Urothelium cell line (cell line): ENCODE data around the gene SDHAF3.
A peak's percentile ranks its signal among the peaks of the same experiment; 100 is the strongest.
"Not testable (repeated sequence)": the region's sequence is repeated elsewhere in the genome, so short reads cannot be mapped to it uniquely, and the experiment has no call there.

Source experiments
- DNase-seq: peaks from one replicate; pipeline ENCODE4 v3.0.0; 2011; ENCODE audit warnings: low spot score, mixed read lengths
- FAIRE-seq: peaks from 2 replicates; lab custom pipeline; 2011; peaks lifted over from hg19 to GRCh38; lab: Jason Lieb, UNC

The SDHAF3 gene

GRCh38 chr7:97120713-97121457 is 3.4 kb downstream of the SDHAF3 start:
- FAIRE-seq (no peak), DNase-seq (no peak)

GRCh38 chr7:97123115-97123514 is 5.6 kb downstream of the SDHAF3 start:
- not testable (repeated sequence) for DNase-seq, FAIRE-seq

DNA sequence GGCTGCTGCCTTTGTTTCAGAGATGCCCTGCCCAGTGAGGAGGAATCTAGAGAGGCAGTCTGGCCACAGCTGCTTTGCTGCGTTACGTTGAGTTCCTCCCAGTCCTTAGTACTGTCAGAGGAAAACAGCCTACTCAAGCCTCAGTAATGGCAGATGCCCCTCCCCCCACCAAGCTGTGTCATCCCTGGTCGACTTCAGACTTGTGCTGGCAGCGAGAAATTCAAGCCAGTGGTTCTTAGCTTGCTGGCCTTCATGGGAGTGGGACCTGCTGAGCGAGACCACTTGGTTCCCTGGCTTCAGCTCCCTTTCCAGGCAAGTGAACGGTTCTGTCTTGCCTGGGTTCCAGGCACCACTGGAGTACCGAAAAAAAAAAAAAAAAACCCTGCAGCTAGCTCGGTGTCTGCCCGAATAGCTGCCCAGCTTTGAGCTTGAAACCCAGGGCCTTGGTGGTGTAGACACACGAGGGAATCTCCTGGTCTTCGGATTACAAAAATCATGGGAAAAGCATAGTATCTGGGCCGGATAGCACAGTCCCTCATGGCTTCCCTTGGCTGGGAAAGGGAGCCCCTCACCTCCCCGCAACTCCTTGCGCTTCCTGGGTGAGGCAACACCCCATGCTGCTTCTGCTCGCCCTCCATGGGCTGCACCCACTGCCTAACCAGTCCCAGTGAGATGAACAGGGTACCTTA is 9.1 kb downstream of the SDHAF3 start:
- no peak for FAIRE-seq
- DNase-seq: no peak

GRCh38 chr7:97128736-97129135 is 11.2 kb downstream of the SDHAF3 start:
- no peak for FAIRE-seq
- no peak for DNase-seq

DNA sequence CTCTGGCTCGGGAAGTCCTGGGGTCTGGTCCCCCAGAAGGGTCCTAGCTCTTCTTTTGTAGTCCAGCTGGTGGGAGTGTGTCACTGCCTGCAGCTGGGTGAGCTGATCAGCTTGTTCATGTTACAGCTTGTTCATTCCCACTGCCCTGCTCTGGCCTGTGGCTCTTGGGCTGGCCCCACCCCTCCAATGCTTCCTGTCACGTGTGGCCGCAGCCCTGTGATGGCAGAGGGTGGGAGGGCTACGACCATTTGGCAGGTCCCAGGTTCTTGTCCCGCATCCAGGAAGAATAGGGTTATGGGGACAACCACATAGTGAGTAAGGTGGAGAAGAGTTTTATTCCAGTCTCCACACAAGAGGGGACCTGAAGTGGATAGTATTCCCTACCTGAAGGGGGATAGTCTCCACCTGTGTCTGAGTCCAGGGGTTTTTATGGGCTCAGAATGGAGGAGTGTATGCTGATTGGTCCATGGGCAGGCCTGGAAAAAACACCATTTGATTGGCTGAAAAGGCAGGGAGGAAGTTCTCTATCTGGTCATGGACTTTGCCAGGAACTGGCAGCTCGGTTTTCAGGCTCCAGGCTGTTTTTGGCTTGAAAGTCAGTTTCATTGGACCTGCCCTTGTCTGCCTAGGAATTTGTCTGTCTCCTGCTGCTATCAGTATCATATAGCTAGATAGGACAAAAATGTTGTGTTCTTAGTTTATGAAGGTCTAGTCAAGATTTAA is 13.1 kb downstream of the SDHAF3 start:
- DNase-seq: no peak
- no peak for FAIRE-seq

GRCh38 chr7:97133159-97133558 is 15.7 kb downstream of the SDHAF3 start:
- no peak for FAIRE-seq
- DNase-seq: no peak

GRCh38 chr7:97138830-97139229 is 21.3 kb downstream of the SDHAF3 start:
- DNase-seq (no peak), FAIRE-seq (no peak)

GRCh38 chr7:97145068-97145467 is 27.6 kb downstream of the SDHAF3 start:
- FAIRE-seq: no peak
- no peak for DNase-seq

- no peak for FAIRE-seq
- DNase-seq: no peak
These were observed 32.3 kb downstream of the SDHAF3 start for GRCh38 chr7:97149843-97150242.

- FAIRE-seq (no peak), DNase-seq (no peak)
These were observed 38.5 kb downstream of the SDHAF3 start for GRCh38 chr7:97155897-97156418.

DNA sequence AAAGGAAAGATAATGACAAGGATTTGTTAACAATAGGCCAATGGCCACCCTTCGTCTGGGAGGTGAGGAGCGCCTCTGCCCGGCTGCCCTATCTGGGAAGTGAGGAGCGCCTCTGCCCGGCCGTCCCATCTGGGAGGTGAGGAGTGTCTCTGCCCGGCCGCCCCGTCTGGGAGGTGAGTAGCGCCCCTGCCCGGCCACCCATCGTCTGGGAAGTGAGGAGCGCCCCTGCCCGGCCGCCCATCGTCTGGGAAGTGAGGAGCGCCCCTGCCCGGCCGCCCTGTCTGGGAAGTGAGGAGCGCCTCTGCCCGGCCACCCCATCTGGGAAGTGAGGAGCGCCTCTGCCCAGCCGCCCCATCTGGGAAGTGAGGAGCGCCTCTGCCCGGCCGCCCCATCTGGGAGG is 42.5 kb downstream of the SDHAF3 start:
- FAIRE-seq: not testable (repeated sequence)

DNA sequence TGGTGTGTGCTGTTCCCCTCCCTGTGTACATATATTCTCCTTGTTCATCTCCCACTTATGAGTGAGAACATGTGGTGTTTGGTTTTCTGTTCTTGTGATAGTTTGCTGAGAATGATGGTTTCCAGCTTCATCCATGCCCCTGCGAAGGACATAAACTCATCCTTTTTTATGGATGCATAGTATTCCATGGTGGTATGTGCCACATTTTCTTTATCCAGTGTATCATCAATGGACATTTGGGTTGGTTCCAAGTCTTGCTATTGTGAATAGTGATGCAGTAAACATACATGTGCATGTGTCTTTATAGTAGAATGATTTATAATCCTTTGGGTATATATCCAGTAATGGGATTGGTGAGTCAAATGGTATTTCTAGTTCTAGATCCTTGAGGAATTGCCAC is 44.1 kb downstream of the SDHAF3 start:
- not testable (repeated sequence) for DNase-seq, FAIRE-seq

More for the DNA sequence above, 42.5 kb downstream of the SDHAF3 start:
- not testable (repeated sequence) for DNase-seq

DNA sequence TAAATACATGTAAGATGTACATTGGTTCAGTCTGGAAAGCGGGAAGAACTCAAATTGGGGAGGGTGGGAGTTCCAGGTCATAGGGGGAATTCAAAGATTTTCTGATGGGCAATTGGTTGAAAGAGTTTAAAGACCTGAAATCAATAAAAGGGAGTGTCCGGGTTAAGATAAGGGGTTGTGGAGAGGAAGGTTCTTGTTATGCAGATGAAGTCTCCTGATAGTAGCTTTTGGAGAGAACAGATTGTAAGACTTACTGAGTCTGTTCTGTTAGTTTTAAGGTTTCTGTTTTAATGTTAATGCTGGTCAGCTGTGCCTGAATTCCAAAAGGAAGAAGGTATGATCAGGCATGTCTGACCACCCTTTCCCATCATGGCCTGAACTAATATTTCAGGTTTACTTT is 48.8 kb downstream of the SDHAF3 start:
- DNase-seq: no peak
- FAIRE-seq: no peak

DNA sequence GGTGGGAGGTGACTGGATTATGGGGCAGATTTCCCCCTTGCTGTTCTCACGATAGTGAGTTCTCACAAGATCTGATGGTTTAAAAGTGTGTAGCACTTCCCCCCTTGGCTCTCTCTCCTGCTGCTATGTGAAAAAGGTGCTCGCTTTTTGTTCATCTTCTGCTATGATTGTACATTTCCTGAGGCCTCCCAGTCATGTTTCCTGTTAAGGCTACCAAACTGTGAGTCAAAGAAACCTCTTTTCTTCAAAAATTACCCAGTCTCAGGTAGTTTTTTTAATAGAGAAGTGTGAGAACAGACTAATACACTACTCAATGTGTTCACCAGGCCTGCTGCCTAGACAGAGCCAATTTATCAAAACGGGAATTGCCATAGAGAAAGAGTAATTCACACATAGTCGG is 49.7 kb downstream of the SDHAF3 start:
- FAIRE-seq (no peak), DNase-seq (no peak)

DNA sequence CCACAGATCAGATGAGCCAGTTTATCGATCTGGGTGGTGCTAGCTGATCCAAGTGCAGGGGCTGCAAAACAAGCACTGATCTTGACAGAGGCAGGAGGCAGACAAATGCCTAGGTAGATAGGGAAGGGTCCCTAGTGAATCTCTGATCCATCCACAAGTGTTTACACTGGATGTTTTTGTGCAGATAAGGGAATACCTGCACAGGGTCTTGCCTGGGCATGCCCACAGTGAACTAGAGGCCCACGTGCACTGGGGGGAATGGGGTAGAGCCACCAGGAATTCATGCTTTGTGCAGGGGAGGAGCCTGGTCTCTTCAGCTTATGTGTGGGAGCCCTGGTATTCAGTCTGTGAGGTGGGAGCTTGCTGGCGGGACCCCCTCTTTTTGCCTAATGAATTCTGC is 50.3 kb downstream of the SDHAF3 start:
- no peak for DNase-seq
- FAIRE-seq: no peak

- FAIRE-seq: no peak
- DNase-seq: no peak
These were observed 56.8 kb downstream of the SDHAF3 start for GRCh38 chr7:97174303-97174702.

DNA sequence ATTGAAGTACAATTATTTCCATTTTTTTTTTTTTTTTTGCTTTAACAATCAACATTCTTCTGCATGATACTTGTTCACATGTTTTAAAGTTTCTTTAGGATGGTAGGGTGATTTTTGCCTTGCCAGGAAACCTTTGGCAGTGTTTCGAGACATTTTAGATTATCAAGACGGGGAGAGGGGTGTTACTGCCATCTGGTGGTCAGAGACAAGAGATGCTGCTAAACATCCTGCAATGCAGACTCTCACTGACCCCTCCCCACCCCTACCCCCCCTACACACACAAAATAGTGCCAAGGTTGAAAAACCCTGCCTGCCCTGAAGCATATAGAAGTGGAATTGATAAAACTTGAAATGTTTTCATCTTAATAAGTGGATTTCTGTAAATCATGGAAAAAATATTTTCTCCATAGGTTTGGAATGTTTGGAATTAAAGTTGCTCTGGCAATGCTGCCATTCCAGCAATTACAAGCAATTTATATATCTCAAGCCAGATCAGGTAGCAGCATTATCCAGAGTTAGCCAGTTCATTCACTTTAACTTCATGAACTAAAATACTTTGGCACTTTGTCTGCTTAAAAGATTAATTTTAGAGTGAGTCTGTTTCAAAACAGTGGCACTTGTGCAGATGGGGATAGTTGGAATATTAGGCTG is 62.1 kb downstream of the SDHAF3 start:
- peak; percentile 71 for DNase-seq
- FAIRE-seq: peak; percentile 98

GRCh38 chr7:97187067-97187466 is 69.6 kb downstream of the SDHAF3 start:
- DNase-seq: no peak

GRCh38 chr7:97196174-97196573 is 78.7 kb downstream of the SDHAF3 start:
- not testable (repeated sequence) for FAIRE-seq, DNase-seq

More at GRCh38 chr7:97187067-97187466, 69.6 kb downstream of the SDHAF3 start:
- FAIRE-seq: peak; percentile 79

- FAIRE-seq: no peak
- no peak for DNase-seq
These were observed 81.1 kb downstream of the SDHAF3 start for GRCh38 chr7:97198596-97198995.

- FAIRE-seq (no peak), DNase-seq (no peak)
These were observed 82.5 kb downstream of the SDHAF3 start for GRCh38 chr7:97200018-97200417.
